Activated CD4-positive, alpha-beta memory T cell treated with anti-CD3 and anti-CD28 coated beads for 36 hours (primary cell): ENCODE measurements around the gene PFKL. TPM values are rescaled to one million over a fixed set of nuclear protein-coding genes. Genes with fewer than 3 reads are reported as not detected.
"Not testable (repeated sequence)": the region's sequence is repeated elsewhere in the genome, so short reads cannot be mapped to it uniquely, and the experiment has no call there.

ENCODE experiments used
- CTCF ChIA-PET: fragments of 350-600 bp; sonication (Branson Sonifier 250); formaldehyde crosslinking; loops from one replicate; lab custom pipeline; 2021; ENCODE audit warnings: antibody characterized with exemption, inconsistent platforms; lab: Charles Lee
- POLR2A ChIA-PET: fragments of 350-600 bp; sonication (Branson Sonifier 250); formaldehyde crosslinking; loops from one replicate; lab custom pipeline; 2021; ENCODE audit warnings: antibody characterized with exemption; lab: Charles Lee
- DNase-seq: peaks from one replicate; pipeline ENCODE4 v3.0.0-alpha.2; 2020
- H3K27ac Mint-ChIP-seq: one replicate; pipeline ENCODE4 v1.8.0; 2021; ENCODE audit warnings: mixed read lengths
- H3K27me3 Mint-ChIP-seq: one replicate; pipeline ENCODE4 v1.8.0; 2021; ENCODE audit warnings: mixed read lengths
- H3K36me3 Mint-ChIP-seq: one replicate; pipeline ENCODE4 v1.8.0; 2021; ENCODE audit warnings: mixed read lengths
- H3K4me1 Mint-ChIP-seq: one replicate; pipeline ENCODE4 v1.8.0; 2021; ENCODE audit warnings: low read depth, mixed read lengths
- H3K4me3 Mint-ChIP-seq: one replicate; pipeline ENCODE4 v1.8.0; 2021; ENCODE audit warnings: mild to moderate bottlenecking, mixed read lengths
- H3K9me3 Mint-ChIP-seq: one replicate; pipeline ENCODE4 v1.8.0; 2021; ENCODE audit warnings: mixed read lengths
- intact Hi-C: fragments of 100-400 bp; cut with micrococcal nuclease; formaldehyde crosslinking; loops from one replicate; pipeline ENCODE4 v1.15.1; 2023
- total RNA-seq, 2 experiments: library from RNA; stranded (reverse); gene quantifications; one replicate each; pipeline ENCODE4 v1.2.3, GENCODE V29; 2021

PFKL gene
- total RNA-seq, 2 experiments from 2014 or later, result 197 to 210 TPM

DNA sequence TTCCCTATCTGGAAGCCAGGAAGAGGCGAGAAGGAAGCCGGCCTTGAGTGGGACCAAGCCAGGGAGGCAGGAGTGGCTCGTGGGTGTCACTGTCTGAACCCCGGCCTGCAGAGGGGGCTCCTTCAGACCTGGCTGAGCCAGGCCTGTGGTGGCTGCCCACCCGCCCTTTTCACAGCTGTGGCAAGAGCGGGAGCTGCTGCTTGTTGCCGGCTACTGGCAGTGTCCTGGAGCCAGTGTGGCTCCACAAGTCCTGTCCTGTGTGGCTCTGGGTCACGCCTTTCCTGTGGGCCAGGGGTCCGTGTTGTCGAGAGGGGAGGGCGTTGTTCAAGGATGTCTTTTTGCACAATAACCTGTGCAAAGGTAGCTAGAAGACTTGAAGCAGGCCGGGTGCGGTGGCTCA, 1.3 kb downstream of the PFKL start:
- Mint-ChIP-seq H3K27ac (peak overlapping the region; percentile 45), H3K27me3 (no peaks in the 10 kb centered on the region), H3K4me1 (peaks cover 56% of the 10 kb centered on the region), H3K4me3 (peak overlapping the region; percentile 80), H3K36me3 (no peaks in the 10 kb centered on the region), H3K9me3 (no peaks in the 10 kb centered on the region)
- intact Hi-C loops, result loop anchor here (10.0 kb wide), 1 partner anchor 496 kb away; no protein-coding TSS in a partner anchor
- DNase-seq, result no peak
- CTCF ChIA-PET, result interaction anchor here (1.1 to 2.4 kb wide), 4 partner anchors 31 to 179 kb away, joined by 3 to 8 read pairs (median 4); no protein-coding TSS in a partner anchor
- POLR2A ChIA-PET, result no interaction called here

DNA sequence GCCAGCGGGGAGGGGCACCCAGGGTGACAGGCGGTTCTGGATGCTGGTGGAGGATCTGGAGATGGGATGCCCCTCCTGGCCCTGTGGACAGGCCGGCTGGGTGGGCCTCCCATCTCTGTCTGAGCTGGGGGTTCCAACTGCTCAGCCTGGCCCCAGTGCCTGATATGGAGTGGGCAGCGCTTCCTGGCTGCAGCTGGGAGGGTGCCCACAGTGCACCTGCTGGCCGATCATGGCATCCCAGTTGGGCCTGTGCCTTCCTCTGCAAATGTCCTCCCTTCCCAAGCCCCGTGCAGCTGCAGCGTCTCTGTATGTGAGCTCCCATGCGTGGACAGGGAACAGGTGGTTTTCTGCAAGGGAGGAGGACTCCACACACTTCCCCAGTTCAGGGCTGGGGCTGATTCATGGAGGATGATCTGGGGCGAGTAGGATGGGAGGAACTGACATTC, 2.1 kb downstream of the PFKL start:
- ChIA-PET POLR2A (no interaction called here), CTCF (interaction anchor here (0.7 to 2.4 kb wide), 4 partner anchors 30 to 178 kb away, joined by 3 to 8 read pairs (median 4); no protein-coding TSS in a partner anchor)
- no peak for DNase-seq
- peaks cover 3% of the 10 kb centered on the region for H3K36me3 Mint-ChIP-seq
- peak overlapping the region; percentile 41 for H3K4me3 Mint-ChIP-seq
- no peaks in the 10 kb centered on the region for H3K9me3 Mint-ChIP-seq
- intact Hi-C loops, result loop anchor here (10.0 kb wide), 1 partner anchor 497 kb away; no protein-coding TSS in a partner anchor
- H3K4me1 Mint-ChIP-seq, result peaks cover 56% of the 10 kb centered on the region
- peak overlapping the region; percentile 14 for H3K27ac Mint-ChIP-seq
- H3K27me3 Mint-ChIP-seq, result no peaks in the 10 kb centered on the region

DNA sequence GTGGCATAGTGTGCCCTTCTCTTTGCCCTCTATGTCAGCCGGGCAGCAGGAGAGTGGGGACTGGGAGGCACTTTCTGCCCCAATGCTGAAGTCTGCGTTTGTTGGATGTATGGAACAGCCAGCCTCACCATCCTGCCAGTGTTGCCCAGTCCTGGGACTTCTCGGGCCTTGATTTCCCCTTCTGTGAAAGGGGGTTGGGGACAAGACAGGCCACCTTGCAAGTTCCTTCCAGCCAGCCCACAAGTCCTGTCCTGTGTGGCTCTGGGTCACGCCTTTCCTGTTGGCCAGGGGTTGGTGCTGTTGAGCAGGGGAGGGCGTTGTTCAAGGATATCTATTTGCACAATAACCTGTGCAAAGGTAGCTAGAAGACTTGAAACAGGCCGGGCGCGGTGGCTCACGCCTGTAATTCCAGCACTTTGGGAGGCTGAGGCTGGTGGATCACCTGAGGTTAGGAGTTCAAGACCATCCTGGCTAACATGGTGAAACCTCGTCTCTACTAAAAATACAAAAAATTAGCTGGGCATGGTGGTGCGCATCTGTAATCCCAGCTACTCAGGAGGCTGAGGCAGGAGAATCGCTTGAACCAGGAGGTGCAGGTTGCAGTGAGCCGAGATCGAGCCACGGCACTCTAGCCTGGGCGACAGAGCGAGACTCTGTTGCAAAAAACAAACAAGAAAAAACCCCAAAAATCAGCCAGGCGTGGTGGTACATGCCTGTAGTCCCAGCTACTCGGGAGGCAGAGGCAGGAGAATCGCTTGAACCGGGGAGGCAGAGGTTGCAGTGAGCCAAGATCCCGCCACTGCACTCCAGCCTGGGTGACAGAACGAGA, 2.9 kb downstream of the PFKL start:
- ChIA-PET CTCF (interaction anchor here (0.8 to 2.4 kb wide), 3 partner anchors 29 to 439 kb away, joined by 3 to 8 read pairs (median 3); no protein-coding TSS in a partner anchor), POLR2A (interaction anchor here (1.4 kb wide), 1 partner anchor 27 kb away, joined by 5 read pairs; no protein-coding TSS in a partner anchor)
- Mint-ChIP-seq H3K4me1 (peaks cover 50% of the 10 kb centered on the region), H3K27ac (peak overlapping the region; percentile 14)
- not testable (repeated sequence) for H3K36me3 Mint-ChIP-seq, H3K9me3 Mint-ChIP-seq, H3K4me3 Mint-ChIP-seq, H3K27me3 Mint-ChIP-seq
- peak; percentile 22 for DNase-seq
- intact Hi-C loops, result loop anchor here (10.0 kb wide), 1 partner anchor 498 kb away; no protein-coding TSS in a partner anchor

DNA sequence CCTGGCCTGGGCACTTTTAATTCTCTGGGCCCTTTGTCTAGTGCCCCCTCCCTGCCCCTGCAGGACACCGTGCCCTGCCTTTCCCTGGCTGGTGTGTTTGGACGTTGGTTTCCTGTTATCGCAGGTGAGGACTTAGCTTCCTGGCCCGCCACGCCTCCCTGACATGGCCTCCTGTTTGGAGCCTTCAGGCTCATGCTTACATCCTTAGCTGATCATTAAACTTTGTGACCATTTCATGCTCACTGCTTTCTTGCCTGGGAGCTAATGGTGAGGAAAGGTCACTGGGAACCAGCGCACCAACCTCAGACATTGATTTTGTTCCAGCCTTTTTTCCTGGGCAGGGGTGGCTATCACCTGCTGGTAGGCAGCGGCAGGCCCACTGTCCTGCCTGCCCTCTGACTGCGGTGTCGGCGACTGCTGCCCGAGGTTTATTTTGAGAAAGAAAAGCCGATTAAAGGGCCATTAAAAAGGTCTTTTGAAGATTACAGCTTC, 3.7 kb downstream of the PFKL start:
- H3K9me3 Mint-ChIP-seq, result no peaks in the 10 kb centered on the region
- ChIA-PET POLR2A (interaction anchor here (1.4 kb wide), 1 partner anchor 26 kb away, joined by 5 read pairs; no protein-coding TSS in a partner anchor), CTCF (interaction anchor here (0.8 to 2.4 kb wide), 3 partner anchors 12 to 152 kb away, joined by 3 to 8 read pairs (median 3); no protein-coding TSS in a partner anchor)
- H3K36me3 Mint-ChIP-seq, result peaks cover 11% of the 10 kb centered on the region
- DNase-seq, result no peak
- intact Hi-C loops, result loop anchor here (10.0 kb wide), 1 partner anchor 499 kb away; no protein-coding TSS in a partner anchor
- H3K4me1 Mint-ChIP-seq, result peaks cover 42% of the 10 kb centered on the region
- H3K27ac Mint-ChIP-seq, result peak overlapping the region; percentile 57
- H3K4me3 Mint-ChIP-seq, result no peak overlapping the region
- no peaks in the 10 kb centered on the region for H3K27me3 Mint-ChIP-seq

DNA sequence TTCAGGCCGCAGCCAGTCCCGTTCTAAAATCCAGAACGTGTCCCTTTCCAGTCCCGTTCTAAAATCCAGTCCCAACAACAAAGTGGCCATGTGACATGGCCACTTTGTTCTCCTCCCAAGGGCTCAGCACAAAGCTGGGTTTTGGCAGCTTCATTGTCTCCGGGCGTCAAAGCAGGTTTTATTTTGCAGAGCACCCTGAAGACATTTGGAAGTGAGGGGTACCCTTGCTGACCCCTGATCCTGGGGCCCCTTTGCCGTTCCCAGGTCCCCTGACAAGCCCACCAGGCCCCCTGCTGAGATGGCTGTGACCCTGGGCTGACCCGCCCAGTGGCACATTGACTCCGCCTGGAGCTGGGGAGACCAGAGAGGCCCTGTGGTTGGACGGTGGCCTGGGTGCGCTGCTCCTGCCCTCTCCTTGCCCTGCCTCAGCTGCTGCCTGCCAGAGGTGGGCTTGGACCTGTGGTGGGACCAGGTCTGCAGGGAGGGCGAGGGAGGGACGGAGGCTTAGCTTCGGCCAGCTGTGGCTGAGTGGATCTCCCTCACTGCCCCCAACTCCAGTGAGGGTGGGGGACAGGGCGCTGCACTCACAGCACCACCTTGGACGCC, 4.3 kb downstream of the PFKL start:
- Mint-ChIP-seq H3K36me3 (peaks cover 11% of the 10 kb centered on the region), H3K4me3 (no peak overlapping the region), H3K9me3 (no peaks in the 10 kb centered on the region), H3K27ac (no peak overlapping the region), H3K27me3 (no peaks in the 10 kb centered on the region), H3K4me1 (peaks cover 38% of the 10 kb centered on the region)
- intact Hi-C loops, result loop anchor here (10.0 kb wide), 1 partner anchor 499 kb away; no protein-coding TSS in a partner anchor
- ChIA-PET CTCF (interaction anchor here (0.8 to 1.0 kb wide), 4 partner anchors 11 to 152 kb away, joined by 3 read pairs; no protein-coding TSS in a partner anchor), POLR2A (interaction anchor here (1.4 kb wide), 1 partner anchor 25 kb away, joined by 5 read pairs; no protein-coding TSS in a partner anchor)
- DNase-seq, result no peak

DNA sequence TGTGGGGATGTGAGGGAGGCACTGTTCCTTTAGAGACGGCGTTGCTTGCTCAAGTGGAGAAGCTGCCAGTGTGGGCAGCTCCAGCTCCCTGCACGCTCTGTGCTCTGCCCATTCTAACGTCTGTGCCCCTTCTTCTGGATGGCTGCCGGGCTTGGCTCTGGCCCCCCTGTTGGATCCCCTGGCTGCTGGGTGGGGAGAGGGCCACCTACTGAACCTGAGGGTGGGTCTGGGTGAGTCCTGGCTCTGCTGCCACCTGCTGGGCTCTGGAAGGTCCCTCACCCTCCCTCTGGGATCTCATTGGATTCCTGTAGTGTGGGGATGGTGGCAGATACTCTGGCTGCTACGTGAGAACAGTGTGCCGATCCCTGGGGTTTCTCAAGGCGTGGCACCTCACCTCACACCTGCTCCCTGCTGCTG, 5.0 kb downstream of the PFKL start:
- ChIA-PET POLR2A (no interaction called here), CTCF (interaction anchor here (1.0 kb wide), 2 partner anchors 12 to 33 kb away, joined by 3 read pairs; no protein-coding TSS in a partner anchor)
- Mint-ChIP-seq H3K9me3 (no peaks in the 10 kb centered on the region), H3K4me1 (peaks cover 35% of the 10 kb centered on the region), H3K4me3 (no peak overlapping the region), H3K27ac (no peak overlapping the region), H3K27me3 (no peaks in the 10 kb centered on the region), H3K36me3 (peaks cover 11% of the 10 kb centered on the region)
- DNase-seq, result peak; percentile 57
- intact Hi-C loops, result loop anchor here (10.0 kb wide), 1 partner anchor 500 kb away; no protein-coding TSS in a partner anchor

DNA sequence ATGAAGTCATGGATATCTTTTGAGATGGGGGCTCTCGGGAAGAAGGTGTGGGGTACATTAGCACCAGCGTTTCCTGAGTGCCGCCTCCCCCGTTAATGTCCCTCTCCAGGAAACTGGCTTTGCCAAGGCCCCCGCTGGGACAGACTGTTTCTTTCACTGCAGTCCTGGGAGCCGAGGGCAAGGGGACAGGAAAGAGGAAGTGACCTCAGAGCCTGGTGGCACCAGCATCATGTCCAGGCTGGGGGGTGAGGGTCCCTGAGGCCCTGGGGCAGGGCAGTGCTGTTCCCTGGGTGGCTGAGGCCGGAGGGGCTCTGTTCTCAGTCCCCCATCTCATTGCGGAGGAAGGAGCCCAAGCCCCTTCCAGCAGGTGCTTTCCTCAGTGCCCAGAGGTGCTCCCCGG, 5.8 kb downstream of the PFKL start:
- no peak for DNase-seq
- no peaks in the 10 kb centered on the region for H3K9me3 Mint-ChIP-seq
- intact Hi-C loops, result loop anchor here (10.0 kb wide), 1 partner anchor 501 kb away; no protein-coding TSS in a partner anchor
- POLR2A ChIA-PET, result no interaction called here
- no peak overlapping the region for H3K4me3 Mint-ChIP-seq
- no peaks in the 10 kb centered on the region for H3K27me3 Mint-ChIP-seq
- H3K27ac Mint-ChIP-seq, result no peak overlapping the region
- peaks cover 34% of the 10 kb centered on the region for H3K4me1 Mint-ChIP-seq
- CTCF ChIA-PET, result no interaction called here
- peaks cover 11% of the 10 kb centered on the region for H3K36me3 Mint-ChIP-seq

DNA sequence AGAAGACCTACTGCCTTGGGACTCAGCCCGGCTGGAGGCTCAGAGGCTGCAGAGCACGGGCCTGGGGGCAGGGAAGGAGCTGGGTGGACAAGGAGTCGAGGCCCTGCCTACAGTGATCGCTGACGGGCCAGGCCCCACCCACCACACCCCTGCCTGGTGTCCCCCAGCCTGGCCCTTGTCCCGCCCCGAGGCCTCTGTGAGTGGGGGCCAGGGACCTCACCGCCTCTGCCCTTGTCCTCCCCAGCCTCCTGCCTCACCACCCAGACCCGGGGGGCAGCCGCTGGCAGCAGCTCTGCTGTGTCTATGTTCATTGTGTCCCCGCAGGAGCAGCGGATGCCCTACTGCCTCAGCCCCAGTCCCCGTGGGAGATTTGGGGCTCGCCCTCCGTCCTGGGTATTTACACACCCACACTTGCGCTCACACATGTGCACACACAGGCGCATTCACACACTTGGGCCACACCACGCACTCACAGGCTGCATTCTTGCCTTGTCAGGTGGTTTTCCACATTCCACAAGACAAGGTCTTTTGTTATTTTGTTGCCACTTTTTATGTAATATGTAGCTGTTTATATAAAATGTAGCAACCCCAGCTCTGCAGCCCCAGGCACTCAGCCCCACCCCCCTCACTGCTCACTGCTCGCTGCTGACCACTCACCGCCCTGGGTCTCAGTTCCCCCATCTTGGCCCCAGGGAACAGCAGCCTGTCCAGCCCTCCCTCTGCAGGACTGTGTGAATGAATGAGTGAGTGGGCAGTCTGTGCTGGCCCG, 7.3 kb downstream of the PFKL start:
- H3K27me3 Mint-ChIP-seq, result no peaks in the 10 kb centered on the region
- peaks cover 21% of the 10 kb centered on the region for H3K4me1 Mint-ChIP-seq
- H3K36me3 Mint-ChIP-seq, result peaks cover 23% of the 10 kb centered on the region
- ChIA-PET CTCF (no interaction called here), POLR2A (no interaction called here)
- H3K9me3 Mint-ChIP-seq, result no peaks in the 10 kb centered on the region
- intact Hi-C loops, result loop anchor here (10.0 kb wide), 1 partner anchor 502 kb away; no protein-coding TSS in a partner anchor
- no peak overlapping the region for H3K4me3 Mint-ChIP-seq
- no peak overlapping the region for H3K27ac Mint-ChIP-seq
- no peak for DNase-seq

DNA sequence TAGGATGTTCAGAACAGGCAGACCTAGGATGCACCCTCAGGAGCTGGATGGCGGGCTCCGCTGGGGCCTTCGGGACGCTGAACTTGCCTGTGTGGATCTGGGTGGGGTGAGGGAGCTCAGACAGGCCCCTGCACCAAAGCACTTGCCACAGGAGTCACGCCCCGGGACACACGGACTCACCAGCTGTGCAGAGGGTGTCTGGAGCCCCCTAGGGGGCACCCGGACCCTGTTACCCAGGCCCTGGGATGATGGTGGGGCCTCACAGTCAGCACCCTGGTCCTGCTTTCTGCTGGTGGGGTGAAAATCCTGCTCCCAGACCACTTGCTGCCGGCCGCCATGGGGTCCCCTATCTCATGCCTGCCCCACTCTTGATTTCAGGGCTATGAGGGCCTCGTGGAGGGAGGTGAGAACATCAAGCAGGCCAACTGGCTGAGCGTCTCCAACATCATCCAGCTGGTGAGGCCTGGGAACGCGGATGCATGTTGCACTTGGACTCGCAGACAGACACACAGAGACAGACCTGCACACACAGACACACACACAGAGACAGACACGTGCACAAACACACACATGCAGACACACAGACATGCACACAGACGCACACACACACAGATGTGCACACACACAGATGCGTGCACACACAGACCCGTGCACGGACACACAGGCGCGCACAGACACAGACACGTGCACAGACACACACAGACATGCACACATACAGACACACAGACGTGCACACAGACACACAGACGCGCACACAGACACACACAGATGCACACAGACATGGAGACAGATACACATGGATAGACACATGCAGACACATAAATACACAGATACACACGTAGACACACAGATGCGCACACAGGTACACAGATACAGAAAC, 11.0 kb downstream of the PFKL start:
- intact Hi-C loops, result no loop called here
- CTCF ChIA-PET, result interaction anchor here (3.5 kb wide), 1 partner anchor 13 kb away, joined by 13 read pairs; no protein-coding TSS in a partner anchor
- POLR2A ChIA-PET, result no interaction called here
- Mint-ChIP-seq H3K4me1 (no peaks in the 10 kb centered on the region), H3K9me3 (no peaks in the 10 kb centered on the region), H3K36me3 (peaks cover 28% of the 10 kb centered on the region), H3K4me3 (no peak overlapping the region), H3K27ac (no peak overlapping the region), H3K27me3 (no peaks in the 10 kb centered on the region)
- no peak for DNase-seq

DNA sequence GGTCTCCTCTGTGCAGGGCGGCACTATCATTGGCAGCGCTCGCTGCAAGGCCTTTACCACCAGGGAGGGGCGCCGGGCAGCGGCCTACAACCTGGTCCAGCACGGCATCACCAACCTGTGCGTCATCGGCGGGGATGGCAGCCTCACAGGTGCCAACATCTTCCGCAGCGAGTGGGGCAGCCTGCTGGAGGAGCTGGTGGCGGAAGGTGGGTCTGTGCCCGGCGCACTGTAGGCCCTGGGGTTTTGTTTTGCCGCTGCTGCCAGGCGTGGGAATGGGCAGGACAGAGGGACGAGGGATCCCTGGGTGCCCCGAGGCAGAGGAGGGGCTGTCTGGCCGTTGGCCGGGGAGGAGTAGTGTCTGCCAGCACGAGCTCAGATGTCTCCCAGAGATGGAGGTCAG, 12.2 kb downstream of the PFKL start:
- POLR2A ChIA-PET, result no interaction called here
- CTCF ChIA-PET, result no interaction called here
- Mint-ChIP-seq H3K4me1 (no peaks in the 10 kb centered on the region), H3K27me3 (no peaks in the 10 kb centered on the region), H3K9me3 (no peaks in the 10 kb centered on the region), H3K36me3 (peaks cover 28% of the 10 kb centered on the region), H3K27ac (no peak overlapping the region), H3K4me3 (no peak overlapping the region)
- intact Hi-C loops, result no loop called here
- DNase-seq, result no peak
